NB4 (cell line): ENCODE data around the gene UNC5C.

Experiments
- DNase-seq: peaks from one replicate; pipeline ENCODE4 v3.0.0; 2010; ENCODE audit warnings: low read depth
- H3K4me3 ChIP-seq: one replicate; pipeline ENCODE4 v1.5.1; 2011; ENCODE audit warnings: mild to moderate bottlenecking, low read depth, low read length, moderate library complexity
- MYC ChIP-seq: IDR thresholded peaks from 2 replicates; pipeline ENCODE4 v1.6.1; 2011; ENCODE audit warnings: low read depth, low read length
- POLR2A ChIP-seq: IDR thresholded peaks from 2 replicates; pipeline ENCODE4 v1.6.1; 2011; ENCODE audit warnings: mild to moderate bottlenecking; ENCODE audit not compliant: insufficient read length; ENCODE audit errors: extremely low read depth
- TF ChIP-seq, protein P1 (sequence below): IDR thresholded peaks from one replicate; pipeline ENCODE4 v1.5.1; 2012; ENCODE audit warnings: low read depth, low read length
- TF ChIP-seq, protein P2 (sequence below): IDR thresholded peaks from 2 replicates; pipeline ENCODE4 v1.6.1; 2011; ENCODE audit warnings: low read depth, low read length

UNC5C gene

DNA sequence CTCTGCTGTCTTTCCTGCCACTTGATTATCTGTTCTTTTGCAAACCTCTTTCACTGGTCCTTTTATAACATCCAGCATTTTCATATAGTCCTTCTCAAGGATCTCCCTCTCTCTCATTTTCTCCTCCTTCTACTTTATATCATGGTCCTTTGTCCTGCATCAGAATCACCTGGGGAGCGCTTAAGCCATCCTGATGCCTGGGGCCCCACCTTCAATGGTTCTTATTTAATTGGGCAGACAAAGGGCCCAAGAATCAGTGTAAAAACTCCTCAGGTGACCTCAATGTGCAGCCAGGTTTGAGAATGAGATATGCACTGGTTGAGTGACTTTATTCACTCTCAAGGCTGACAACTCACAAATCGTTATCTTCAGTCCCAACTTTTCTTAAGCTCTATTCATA, 283.9 kb downstream of the UNC5C start:
- no peak overlapping the region for H3K4me3 ChIP-seq
- no peak for DNase-seq
- TF ChIP-seq, protein P1, sequence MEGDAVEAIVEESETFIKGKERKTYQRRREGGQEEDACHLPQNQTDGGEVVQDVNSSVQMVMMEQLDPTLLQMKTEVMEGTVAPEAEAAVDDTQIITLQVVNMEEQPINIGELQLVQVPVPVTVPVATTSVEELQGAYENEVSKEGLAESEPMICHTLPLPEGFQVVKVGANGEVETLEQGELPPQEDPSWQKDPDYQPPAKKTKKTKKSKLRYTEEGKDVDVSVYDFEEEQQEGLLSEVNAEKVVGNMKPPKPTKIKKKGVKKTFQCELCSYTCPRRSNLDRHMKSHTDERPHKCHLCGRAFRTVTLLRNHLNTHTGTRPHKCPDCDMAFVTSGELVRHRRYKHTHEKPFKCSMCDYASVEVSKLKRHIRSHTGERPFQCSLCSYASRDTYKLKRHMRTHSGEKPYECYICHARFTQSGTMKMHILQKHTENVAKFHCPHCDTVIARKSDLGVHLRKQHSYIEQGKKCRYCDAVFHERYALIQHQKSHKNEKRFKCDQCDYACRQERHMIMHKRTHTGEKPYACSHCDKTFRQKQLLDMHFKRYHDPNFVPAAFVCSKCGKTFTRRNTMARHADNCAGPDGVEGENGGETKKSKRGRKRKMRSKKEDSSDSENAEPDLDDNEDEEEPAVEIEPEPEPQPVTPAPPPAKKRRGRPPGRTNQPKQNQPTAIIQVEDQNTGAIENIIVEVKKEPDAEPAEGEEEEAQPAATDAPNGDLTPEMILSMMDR: no peak
- no peak for TF ChIP-seq MYC
- TF ChIP-seq POLR2A: no peak
- TF ChIP-seq, protein P2, sequence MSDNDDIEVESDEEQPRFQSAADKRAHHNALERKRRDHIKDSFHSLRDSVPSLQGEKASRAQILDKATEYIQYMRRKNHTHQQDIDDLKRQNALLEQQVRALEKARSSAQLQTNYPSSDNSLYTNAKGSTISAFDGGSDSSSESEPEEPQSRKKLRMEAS: no peak

DNA sequence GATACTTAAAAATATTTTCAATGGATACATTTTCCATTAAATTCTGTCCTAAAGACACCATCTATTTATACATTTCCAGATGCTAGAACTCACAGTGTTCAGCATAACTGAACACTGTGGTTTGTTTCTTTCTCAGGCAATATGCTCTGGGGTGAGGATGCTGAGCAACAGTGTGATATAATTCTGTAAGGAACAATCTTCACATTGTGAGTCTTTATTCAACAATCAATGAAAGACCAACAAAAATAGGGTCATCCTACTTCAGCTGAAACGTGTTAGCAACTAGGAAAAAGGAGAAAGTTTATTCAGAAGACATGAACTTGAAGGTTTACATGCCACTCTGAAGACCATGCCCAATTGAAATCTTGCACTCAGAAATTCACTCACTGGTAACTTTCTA, 284.8 kb downstream of the UNC5C start:
- TF ChIP-seq MYC (no peak), POLR2A (no peak)
- TF ChIP-seq, protein P1: no peak
- TF ChIP-seq, protein P2: no peak
- no peak for DNase-seq

DNA sequence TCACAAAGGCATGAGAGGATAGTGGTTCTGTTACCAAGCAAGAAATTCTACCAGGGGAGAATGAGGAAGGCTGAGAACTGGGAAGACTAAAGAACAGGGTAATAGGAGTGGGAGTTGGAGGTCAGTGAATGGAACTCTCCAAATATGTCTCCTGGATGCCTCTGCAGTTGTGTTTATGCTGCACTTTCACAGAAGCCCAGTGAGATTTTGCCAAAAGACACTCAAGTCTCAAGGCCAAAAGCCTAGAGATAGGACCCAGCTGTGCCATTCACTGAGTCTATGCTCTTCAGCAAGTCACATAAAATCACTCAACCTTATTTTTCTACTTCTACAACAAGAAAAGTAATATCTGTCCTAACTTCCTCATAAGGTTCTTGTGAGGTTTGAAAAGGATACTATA, 285.4 kb downstream of the UNC5C start:
- no peak for TF ChIP-seq MYC
- TF ChIP-seq, protein P1: no peak
- TF ChIP-seq, protein P2: no peak
- TF ChIP-seq POLR2A: no peak
- DNase-seq: no peak
- no peak overlapping the region for H3K4me3 ChIP-seq

More for the DNA sequence above, 284.8 kb downstream of the UNC5C start:
- H3K4me3 ChIP-seq: no peak overlapping the region

- DNase-seq: no peak
- TF ChIP-seq, protein P1: no peak
- TF ChIP-seq MYC (no peak), POLR2A (no peak)
- TF ChIP-seq, protein P2: no peak
- no peak overlapping the region for H3K4me3 ChIP-seq
Observed at GRCh38 chr4:95256108-95256835, 292.5 kb downstream of the UNC5C start.

DNA sequence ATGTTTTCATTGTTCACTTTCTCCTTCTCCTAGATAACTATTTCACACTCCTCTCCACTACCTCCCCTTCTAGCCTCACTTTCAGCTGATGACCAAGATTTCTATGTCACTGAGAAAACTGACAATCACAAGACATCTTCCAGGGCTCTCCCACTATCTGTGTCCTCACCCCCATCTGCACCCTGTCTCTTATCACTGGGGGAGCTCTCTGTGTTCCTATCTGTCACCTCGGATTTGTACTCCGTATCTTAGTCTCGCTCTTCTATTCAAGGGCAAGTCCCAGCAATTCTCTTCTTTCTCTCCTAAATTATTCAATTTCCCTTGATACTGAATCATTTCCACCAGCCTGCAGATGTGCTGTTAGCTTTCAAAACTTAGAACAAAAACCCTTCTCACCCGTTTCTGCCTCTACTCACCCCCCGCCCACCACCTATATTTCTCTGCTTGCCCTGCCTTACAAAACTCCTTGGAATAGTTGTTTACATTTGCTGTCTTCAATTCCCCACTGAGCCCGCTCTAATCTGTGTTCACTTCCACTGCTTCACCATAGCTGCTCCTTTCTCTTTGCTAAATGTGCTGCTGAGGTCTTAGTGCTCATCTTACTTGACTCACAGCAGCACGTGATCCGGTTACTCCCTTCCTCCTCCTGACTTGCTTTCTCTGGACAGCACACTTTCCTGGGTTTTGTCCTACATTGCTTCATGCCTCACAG, 293.2 kb downstream of the UNC5C start:
- no peak for DNase-seq
- no peak overlapping the region for H3K4me3 ChIP-seq
- TF ChIP-seq, protein P1: no peak
- TF ChIP-seq, protein P2: no peak
- no peak for TF ChIP-seq MYC
- no peak for TF ChIP-seq POLR2A
